HEK293 (cell line): ENCODE measurements around the gene UBAP2L.

Experiments
- CTCF ChIA-PET: fragments of 350-600 bp; formaldehyde crosslinking; extraction: SDS; loops from one replicate; lab custom pipeline; 2021; ENCODE audit warnings: antibody characterized with exemption; lab: Yijun Ruan, JAX
- POLR2A ChIA-PET: fragments of 300-600 bp; formaldehyde crosslinking; extraction: SDS; loops from one replicate; lab custom pipeline; 2020; ENCODE audit warnings: antibody characterized with exemption, inconsistent platforms; lab: Yijun Ruan, JAX
- H3K27ac ChIP-seq: fragments of 200-500 bp; sonication (Bioruptor generic); 2 replicates; pipeline ENCODE4 v1.5.1; 2014; ENCODE audit warnings: low read depth, low read length, control low read depth, inconsistent platforms; ENCODE audit errors: extremely low read depth
- H3K36me3 ChIP-seq, 2 experiments: fragments of 200-500 bp in 1 of 2; sonication (Bioruptor generic) in 1 of 2; 1 replicate in 1 of 2; 2 replicates in 1 of 2; pipeline ENCODE4 v1.5.1; 2014 to 2017; ENCODE audit warnings: inconsistent platforms in 2 of 2, low read length in 2 of 2; ENCODE audit not compliant: control insufficient read depth in 2 of 2, insufficient read depth in 1 of 2
- H3K4me1 ChIP-seq: fragments of 200-500 bp; sonication (Bioruptor generic); 2 replicates; pipeline ENCODE4 v1.5.1; 2014; ENCODE audit warnings: mild to moderate bottlenecking, low read length, inconsistent platforms; ENCODE audit not compliant: control insufficient read depth, insufficient read depth
- H3K4me3 ChIP-seq: 2 replicates; pipeline ENCODE4 v1.5.1; 2011; ENCODE audit warnings: low read depth, mild to moderate bottlenecking, control low read depth, low read length, moderate library complexity
- H3K9me3 ChIP-seq: fragments of 200-500 bp; sonication (Bioruptor generic); 2 replicates; pipeline ENCODE4 v1.5.1; 2014; ENCODE audit warnings: low read depth, low read length, inconsistent platforms; ENCODE audit not compliant: control insufficient read depth, insufficient read depth
- BCL11A ChIP-seq: fragments of 450-650 bp; formaldehyde crosslinking; IDR thresholded peaks from 2 replicates; pipeline ENCODE4 v1.5.1; 2016; ENCODE audit warnings: low read depth, missing biosample characterization, missing genetic modification characterization
- KLF16 ChIP-seq: fragments of 450-650 bp; formaldehyde crosslinking; IDR thresholded peaks from 2 replicates; pipeline ENCODE4 v1.5.1; 2017; ENCODE audit warnings: missing biosample characterization, missing genetic modification characterization
- SCRT2 ChIP-seq: fragments of 450-650 bp; formaldehyde crosslinking; IDR thresholded peaks from 2 replicates; pipeline ENCODE4 v1.5.1; 2016; ENCODE audit warnings: missing biosample characterization, missing genetic modification characterization
- ZBTB44 ChIP-seq: fragments of 450-650 bp; IDR thresholded peaks from 2 replicates; pipeline ENCODE4 v1.5.1; 2018; ENCODE audit warnings: missing biosample characterization, mild to moderate bottlenecking, missing genetic modification characterization
- ZBTB48 ChIP-seq: fragments of 450-650 bp; formaldehyde crosslinking; IDR thresholded peaks from 2 replicates; pipeline ENCODE4 v1.5.1; 2016; ENCODE audit warnings: missing biosample characterization, missing genetic modification characterization
- ZEB2 ChIP-seq: fragments of 450-650 bp; formaldehyde crosslinking; IDR thresholded peaks from 2 replicates; pipeline ENCODE4 v1.5.1; 2016; ENCODE audit warnings: missing biosample characterization, missing genetic modification characterization
- ZNF2 ChIP-seq: fragments of 450-650 bp; formaldehyde crosslinking; IDR thresholded peaks from 2 replicates; pipeline ENCODE4 v1.5.1; 2016; ENCODE audit warnings: missing biosample characterization, missing genetic modification characterization
- ZNF248 ChIP-seq: fragments of 450-650 bp; formaldehyde crosslinking; IDR thresholded peaks from 2 replicates; pipeline ENCODE4 v1.5.1; 2017; ENCODE audit warnings: missing biosample characterization, missing genetic modification characterization
- ZNF26 ChIP-seq: fragments of 450-650 bp; formaldehyde crosslinking; IDR thresholded peaks from 2 replicates; pipeline ENCODE4 v1.5.1; 2016; ENCODE audit warnings: missing biosample characterization, missing genetic modification characterization
- ZNF362 ChIP-seq: fragments of 450-650 bp; formaldehyde crosslinking; IDR thresholded peaks from 2 replicates; pipeline ENCODE4 v1.5.1; 2016; ENCODE audit warnings: missing biosample characterization, missing genetic modification characterization
- ZNF404 ChIP-seq: fragments of 450-650 bp; formaldehyde crosslinking; IDR thresholded peaks from 2 replicates; pipeline ENCODE4 v1.5.1; 2017; ENCODE audit warnings: missing biosample characterization, missing genetic modification characterization
- ZNF423 ChIP-seq: fragments of 450-650 bp; formaldehyde crosslinking; IDR thresholded peaks from 2 replicates; pipeline ENCODE4 v1.5.1; 2016; ENCODE audit warnings: missing biosample characterization, missing genetic modification characterization
- ZNF501 ChIP-seq: fragments of 450-650 bp; formaldehyde crosslinking; IDR thresholded peaks from 2 replicates; pipeline ENCODE4 v1.5.1; 2016; ENCODE audit warnings: missing biosample characterization, missing genetic modification characterization
- ZNF514 ChIP-seq: fragments of 450-650 bp; formaldehyde crosslinking; IDR thresholded peaks from 2 replicates; pipeline ENCODE4 v1.5.1; 2016; ENCODE audit warnings: missing biosample characterization, missing genetic modification characterization
- ZNF544 ChIP-seq: fragments of 450-650 bp; formaldehyde crosslinking; IDR thresholded peaks from 2 replicates; pipeline ENCODE4 v1.5.0; 2017; ENCODE audit warnings: missing biosample characterization, missing genetic modification characterization
- ZNF596 ChIP-seq: fragments of 450-650 bp; IDR thresholded peaks from 2 replicates; pipeline ENCODE4 v1.5.0; 2018; ENCODE audit warnings: missing biosample characterization, mild to moderate bottlenecking, missing genetic modification characterization, moderate library complexity
- ZNF626 ChIP-seq: fragments of 450-650 bp; sonication (Bioruptor Pico); formaldehyde crosslinking; IDR thresholded peaks from 2 replicates; pipeline ENCODE4 v1.5.1; 2018; ENCODE audit warnings: missing biosample characterization, missing genetic modification characterization, inconsistent platforms
- ZNF654 ChIP-seq: fragments of 450-650 bp; formaldehyde crosslinking; IDR thresholded peaks from 2 replicates; pipeline ENCODE4 v1.5.1; 2016; ENCODE audit warnings: low read depth, missing biosample characterization, missing genetic modification characterization
- ZNF677 ChIP-seq: fragments of 450-650 bp; IDR thresholded peaks from 2 replicates; pipeline ENCODE4 v1.5.0; 2018; ENCODE audit warnings: missing biosample characterization, mild to moderate bottlenecking, missing genetic modification characterization, moderate library complexity
- ZSCAN4 ChIP-seq: fragments of 450-650 bp; formaldehyde crosslinking; IDR thresholded peaks from 2 replicates; pipeline ENCODE4 v1.5.1; 2017; ENCODE audit warnings: missing biosample characterization, missing genetic modification characterization
- ZSCAN5A ChIP-seq: fragments of 450-650 bp; formaldehyde crosslinking; IDR thresholded peaks from 2 replicates; pipeline ENCODE4 v1.5.1; 2016; ENCODE audit warnings: missing biosample characterization, missing genetic modification characterization
- TF ChIP-seq, protein P1 (sequence below): fragments of 450-650 bp; formaldehyde crosslinking; IDR thresholded peaks from 2 replicates; pipeline ENCODE4 v1.5.1; 2016; ENCODE audit warnings: missing biosample characterization, missing genetic modification characterization
- TF ChIP-seq, protein P2 (sequence below): fragments of 450-650 bp; formaldehyde crosslinking; IDR thresholded peaks from 2 replicates; pipeline ENCODE4 v1.5.1; 2016; ENCODE audit warnings: missing biosample characterization, missing genetic modification characterization
- TF ChIP-seq, protein P3 (sequence below): fragments of 450-650 bp; formaldehyde crosslinking; IDR thresholded peaks from 2 replicates; pipeline ENCODE4 v1.5.1; 2016; ENCODE audit warnings: missing biosample characterization, missing genetic modification characterization

The UBAP2L gene

GRCh38 chr1:154186177-154186576, 34.6 kb upstream of the UBAP2L start:
- Histone ChIP-seq H3K4me3 (no peak overlapping the region), H3K9me3 (no peaks in the 10 kb centered on the region), H3K36me3 (no peaks in the 10 kb centered on the region), H3K4me1 (peaks cover 10% of the 10 kb centered on the region; the same call in 1 of the 2 replicates), H3K27ac (no peak overlapping the region)
- ChIA-PET POLR2A (no interaction called here), CTCF (interaction anchor here (0.8 kb wide), 2 partner anchors 9 to 86 kb away, joined by 4 to 5 read pairs; partner anchors contain the start of gene HAX1)
- no peak for TF ChIP-seq ZNF677
- TF ChIP-seq ZNF248, result no peak
- TF ChIP-seq ZNF596, result no peak
- no peak for TF ChIP-seq ZNF626 (tag by site-specific recombination)
- no peak for TF ChIP-seq ZNF404 (tag by site-specific recombination)
- no peak for TF ChIP-seq BCL11A (tag by site-specific recombination)
- peak; percentile 27; the same call in 1 of the 2 replicates for TF ChIP-seq ZBTB44 (tag by site-specific recombination)
- TF ChIP-seq ZSCAN4, result no peak
- no peak for TF ChIP-seq KLF16
- TF ChIP-seq ZNF501 (tag by site-specific recombination), result no peak
- peak; percentile 32; the same call in 1 of the 2 replicates for TF ChIP-seq ZEB2
- TF ChIP-seq ZBTB48, result peak; percentile 31; the same call in 1 of the 2 replicates
- TF ChIP-seq ZSCAN5A, result no peak
- peak; percentile 59 for TF ChIP-seq ZNF2 (tag by site-specific recombination)
- TF ChIP-seq ZNF26 (tag by site-specific recombination), result no peak
- TF ChIP-seq ZNF654 (tag by site-specific recombination), result peak; percentile 82
- TF ChIP-seq ZNF362 (tag by site-specific recombination), result no peak
- TF ChIP-seq, protein P1, sequence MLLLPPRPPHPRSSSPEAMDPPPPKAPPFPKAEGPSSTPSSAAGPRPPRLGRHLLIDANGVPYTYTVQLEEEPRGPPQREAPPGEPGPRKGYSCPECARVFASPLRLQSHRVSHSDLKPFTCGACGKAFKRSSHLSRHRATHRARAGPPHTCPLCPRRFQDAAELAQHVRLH (tag by site-specific recombination), result peak; percentile 81
- TF ChIP-seq ZNF514 (tag by site-specific recombination), result no peak
- TF ChIP-seq, protein P2, sequence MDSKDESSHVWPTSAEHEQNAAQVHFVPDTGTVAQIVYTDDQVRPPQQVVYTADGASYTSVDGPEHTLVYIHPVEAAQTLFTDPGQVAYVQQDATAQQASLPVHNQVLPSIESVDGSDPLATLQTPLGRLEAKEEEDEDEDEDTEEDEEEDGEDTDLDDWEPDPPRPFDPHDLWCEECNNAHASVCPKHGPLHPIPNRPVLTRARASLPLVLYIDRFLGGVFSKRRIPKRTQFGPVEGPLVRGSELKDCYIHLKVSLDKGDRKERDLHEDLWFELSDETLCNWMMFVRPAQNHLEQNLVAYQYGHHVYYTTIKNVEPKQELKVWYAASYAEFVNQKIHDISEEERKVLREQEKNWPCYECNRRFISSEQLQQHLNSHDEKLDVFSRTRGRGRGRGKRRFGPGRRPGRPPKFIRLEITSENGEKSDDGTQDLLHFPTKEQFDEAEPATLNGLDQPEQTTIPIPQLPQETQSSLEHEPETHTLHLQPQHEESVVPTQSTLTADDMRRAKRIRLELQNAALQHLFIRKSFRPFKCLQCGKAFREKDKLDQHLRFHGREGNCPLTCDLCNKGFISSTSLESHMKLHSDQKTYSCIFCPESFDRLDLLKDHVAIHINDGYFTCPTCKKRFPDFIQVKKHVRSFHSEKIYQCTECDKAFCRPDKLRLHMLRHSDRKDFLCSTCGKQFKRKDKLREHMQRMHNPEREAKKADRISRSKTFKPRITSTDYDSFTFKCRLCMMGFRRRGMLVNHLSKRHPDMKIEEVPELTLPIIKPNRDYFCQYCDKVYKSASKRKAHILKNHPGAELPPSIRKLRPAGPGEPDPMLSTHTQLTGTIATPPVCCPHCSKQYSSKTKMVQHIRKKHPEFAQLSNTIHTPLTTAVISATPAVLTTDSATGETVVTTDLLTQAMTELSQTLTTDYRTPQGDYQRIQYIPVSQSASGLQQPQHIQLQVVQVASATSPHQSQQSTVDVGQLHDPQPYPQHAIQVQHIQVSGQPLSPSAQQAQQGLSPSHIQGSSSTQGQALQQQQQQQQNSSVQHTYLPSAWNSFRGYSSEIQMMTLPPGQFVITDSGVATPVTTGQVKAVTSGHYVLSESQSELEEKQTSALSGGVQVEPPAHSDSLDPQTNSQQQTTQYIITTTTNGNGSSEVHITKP, result peak; percentile 72
- no peak for TF ChIP-seq ZNF423 (tag by site-specific recombination)
- peak; percentile 98 for TF ChIP-seq SCRT2
- no peak for TF ChIP-seq ZNF544
- TF ChIP-seq, protein P3, sequence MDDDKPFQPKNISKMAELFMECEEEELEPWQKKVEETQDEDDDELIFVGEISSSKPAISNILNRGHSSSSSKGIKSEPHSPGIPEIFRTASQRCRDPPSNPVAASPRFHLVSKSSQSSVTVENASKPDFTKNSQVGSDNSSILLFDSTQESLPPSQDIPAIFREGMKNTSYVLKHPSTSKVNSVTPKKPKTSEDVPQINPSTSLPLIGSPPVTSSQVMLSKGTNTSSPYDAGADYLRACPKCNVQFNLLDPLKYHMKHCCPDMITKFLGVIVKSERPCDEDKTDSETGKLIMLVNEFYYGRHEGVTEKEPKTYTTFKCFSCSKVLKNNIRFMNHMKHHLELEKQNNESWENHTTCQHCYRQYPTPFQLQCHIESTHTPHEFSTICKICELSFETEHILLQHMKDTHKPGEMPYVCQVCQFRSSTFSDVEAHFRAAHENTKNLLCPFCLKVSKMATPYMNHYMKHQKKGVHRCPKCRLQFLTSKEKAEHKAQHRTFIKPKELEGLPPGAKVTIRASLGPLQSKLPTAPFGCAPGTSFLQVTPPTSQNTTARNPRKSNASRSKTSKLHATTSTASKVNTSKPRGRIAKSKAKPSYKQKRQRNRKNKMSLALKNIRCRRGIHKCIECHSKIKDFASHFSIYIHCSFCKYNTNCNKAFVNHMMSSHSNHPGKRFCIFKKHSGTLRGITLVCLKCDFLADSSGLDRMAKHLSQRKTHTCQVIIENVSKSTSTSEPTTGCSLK (tag by site-specific recombination), result no peak
